ENCODE data around the gene SPTB. TPM values are rescaled to one million over a fixed set of nuclear protein-coding genes. Genes with fewer than 3 reads are reported as not detected.
A peak's percentile ranks its signal among the peaks of the same experiment; 100 is the strongest.

Gene SPTB
- total RNA-seq, 1 donor from 2014 or later = 1.8 TPM

DNA sequence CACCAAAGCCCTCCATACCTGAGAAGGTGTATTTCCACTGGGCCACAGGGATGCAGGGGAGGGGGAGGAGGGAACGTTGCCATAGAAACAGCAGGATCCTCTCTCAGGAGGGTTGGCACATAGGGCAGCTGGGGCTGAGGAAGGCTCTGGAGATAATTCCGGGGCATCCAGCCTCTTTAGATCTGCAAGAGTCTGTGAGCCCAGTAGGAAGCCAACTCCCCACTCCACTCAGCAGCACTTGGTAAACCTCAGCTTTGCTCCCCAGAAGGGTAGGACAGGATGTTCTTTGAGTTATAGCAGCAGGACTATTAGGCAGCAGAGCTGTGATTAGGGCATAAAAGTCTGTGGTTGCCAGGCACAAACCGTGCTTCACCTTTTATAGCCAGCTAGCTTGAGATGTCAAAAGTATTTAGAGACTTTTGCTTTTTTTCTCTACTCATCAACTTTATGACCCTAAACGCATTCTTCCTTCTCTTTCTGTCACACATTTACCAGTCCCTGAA is 183.3 kb downstream of the SPTB start:
- TF ChIP-seq CTCF (conservative IDR thresholded peaks at IDR 0.05; ENCODE audit: low read depth, low read length) = no peak
- H3K4me3 ChIP-seq (ENCODE audit: low read depth, low read length) = no peak overlapping the region
- DNase-seq (ENCODE audit: low read depth) = peak; percentile 77

Other genes starting within 250 kb of the SPTB start
- gene PLEKHG3, start 175.5 kb downstream of the SPTB start, total RNA-seq = 48.1 and 52.8 TPM in 2 replicates
- 35.2 and 92.7 TPM in 2 replicates for gene CHURC1, start 34.5 kb upstream of the SPTB start, total RNA-seq
- gene GPX2, start 62.8 kb upstream of the SPTB start, total RNA-seq = not detected in 2 replicates
- 12.9 and 21.2 TPM in 2 replicates for gene RAB15, start 92.4 kb upstream of the SPTB start, total RNA-seq
- gene FNTB, start 107.0 kb upstream of the SPTB start, total RNA-seq = 16.6 and 21.0 TPM in 2 replicates
- gene MAX, start 222.6 kb upstream of the SPTB start, total RNA-seq = 27.4 and 31.3 TPM in 2 replicates